Endodermal cell (in vitro differentiated cells): ENCODE data around the gene SLC19A1. TPM values are rescaled to one million over a fixed set of nuclear protein-coding genes. Genes with fewer than 3 reads are reported as not detected.

Source experiments
- DNase-seq: peaks from one replicate; pipeline ENCODE4 v3.0.0-alpha.2; 2017
- H3K27ac ChIP-seq: 2 replicates; pipeline ENCODE4 v1.5.1; 2013; ENCODE audit warnings: mild to moderate bottlenecking, low read depth, low read length, moderate library complexity
- H3K27me3 ChIP-seq: 2 replicates; pipeline ENCODE4 v1.6.1; 2013; ENCODE audit warnings: mild to moderate bottlenecking, low read length, moderate library complexity; ENCODE audit not compliant: insufficient read depth, control insufficient read depth, poor library complexity, severe bottlenecking
- H3K36me3 ChIP-seq: 2 replicates; pipeline ENCODE4 v1.7.0; 2013; ENCODE audit warnings: mild to moderate bottlenecking, low read length, moderate library complexity; ENCODE audit not compliant: control insufficient read depth, insufficient read depth
- H3K4me1 ChIP-seq: one replicate; pipeline ENCODE4 v1.7.0; 2013; ENCODE audit warnings: low read length; ENCODE audit not compliant: control insufficient read depth, insufficient read depth
- H3K4me3 ChIP-seq: 2 replicates; pipeline ENCODE4 v1.5.1; 2013; ENCODE audit warnings: mild to moderate bottlenecking, low read length, moderate library complexity
- H3K9ac ChIP-seq: 2 replicates; pipeline ENCODE4 v1.6.1; 2013; ENCODE audit warnings: mild to moderate bottlenecking, low read length, moderate library complexity; ENCODE audit not compliant: poor library complexity, severe bottlenecking; ENCODE audit errors: extremely low read depth
- H3K9me3 ChIP-seq: 2 replicates; pipeline ENCODE4 v1.6.1; 2013; ENCODE audit warnings: mild to moderate bottlenecking, low read length, moderate library complexity; ENCODE audit not compliant: control insufficient read depth
- H3K27ac Mint-ChIP-seq: 2 replicates; pipeline ENCODE4 v1.8.0; 2020; ENCODE audit warnings: mixed read lengths
- H3K27me3 Mint-ChIP-seq: 2 replicates; pipeline ENCODE4 v1.8.0; 2021; ENCODE audit warnings: mild to moderate bottlenecking, mixed read lengths; ENCODE audit not compliant: insufficient read depth
- H3K36me3 Mint-ChIP-seq: 2 replicates; pipeline ENCODE4 v1.8.0; 2020; ENCODE audit warnings: low read depth, mixed read lengths
- H3K4me1 Mint-ChIP-seq: 2 replicates; pipeline ENCODE4 v1.8.0; 2020; ENCODE audit warnings: mixed read lengths
- H3K4me3 Mint-ChIP-seq: 2 replicates; pipeline ENCODE4 v1.8.0; 2020; ENCODE audit warnings: mild to moderate bottlenecking, moderate library complexity, mixed read lengths
- H3K9me3 Mint-ChIP-seq: 2 replicates; pipeline ENCODE4 v1.8.0; 2020; ENCODE audit warnings: mild to moderate bottlenecking, mixed read lengths
- WGBS, 2 experiments: methylation state at CpG; one replicate each; pipeline versions ENCODE4 v1.1.5 to v1.1.7; 2013; ENCODE audit warnings: missing lambda C conversion rate in 2 of 2, mixed read lengths in 1 of 2; ENCODE audit not compliant: insufficient coverage in 1 of 2, insufficient read length in 1 of 2; 5-methylcytosine and 5-hydroxymethylcytosine counted together
- total RNA-seq, 2 donors: library from RNA; stranded (reverse); fragmentation: NEBNext Ultra II Directional in 1 of 2; extraction: Animal tissue kit (Norgen Biotek cat#: 25700) in 1 of 2; gene quantifications; 2 replicates in 1 of 2; 3 replicates in 1 of 2; pipeline ENCODE4 v1.2.1, GENCODE V29; 2021
- TF ChIP-seq, protein P1 (sequence below): fragments of 200-600 bp; sonication (generic); conservative IDR thresholded peaks from 2 replicates; pipeline ENCODE4 v1.5.0; 2021; ENCODE audit warnings: antibody characterized with exemption, mild to moderate bottlenecking

Gene SLC19A1
- total RNA-seq, 2 donors from 2014 or later, result 28.8 to 29.4 TPM

DNA sequence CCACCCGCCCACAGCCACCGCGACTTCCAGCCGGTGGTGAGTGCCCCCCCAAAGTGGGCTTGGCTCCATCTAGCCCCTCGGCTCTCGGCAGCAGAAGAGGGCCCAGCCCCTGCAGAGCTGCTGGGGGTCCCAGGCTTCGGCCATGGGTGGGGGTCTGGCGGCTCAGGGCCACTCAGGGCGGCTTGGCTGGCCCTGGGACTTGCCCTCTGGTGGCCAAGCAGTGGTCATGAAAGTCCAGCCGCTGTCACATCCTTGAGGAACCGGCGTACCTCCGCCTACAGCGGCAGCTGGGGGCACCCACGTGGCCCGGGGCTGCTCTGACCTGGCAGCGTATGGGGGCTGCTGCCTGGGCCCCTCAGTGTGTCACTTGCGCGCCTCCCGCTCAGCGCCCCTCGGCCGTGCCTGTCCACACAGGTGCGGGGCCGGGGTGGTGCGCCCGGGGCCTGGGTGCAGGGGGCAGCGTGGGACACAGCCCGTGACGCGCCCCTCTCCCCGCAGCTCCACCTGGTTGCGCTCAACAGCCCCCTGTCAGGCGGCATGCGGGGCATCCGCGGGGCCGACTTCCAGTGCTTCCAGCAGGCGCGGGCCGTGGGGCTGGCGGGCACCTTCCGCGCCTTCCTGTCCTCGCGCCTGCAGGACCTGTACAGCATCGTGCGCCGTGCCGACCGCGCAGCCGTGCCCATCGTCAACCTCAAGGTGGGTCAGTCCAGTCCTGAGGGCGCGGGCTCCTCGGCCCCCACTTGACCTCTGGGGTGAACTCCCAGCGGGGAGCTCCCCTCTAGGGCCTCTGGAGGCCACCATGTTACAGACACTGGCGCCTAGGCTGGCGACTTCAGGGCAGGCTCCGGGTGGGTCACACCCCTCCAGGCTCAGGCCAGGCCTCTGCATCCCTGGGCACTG lies 32.4 kb downstream of the SLC19A1 start:
- Histone ChIP-seq H3K27me3 (no peaks in the 10 kb centered on the region), H3K9ac (no peak overlapping the region), H3K36me3 (peaks cover 4% of the 10 kb centered on the region), H3K27ac (no peak overlapping the region), H3K9me3 (no peaks in the 10 kb centered on the region), H3K4me1 (no peaks in the 10 kb centered on the region), H3K4me3 (no peak overlapping the region)
- peak; percentile 76 for DNase-seq
- Mint-ChIP-seq H3K27ac (no peak overlapping the region), H3K27me3 (no peaks in the 10 kb centered on the region), H3K9me3 (no peaks in the 10 kb centered on the region), H3K4me1 (no peaks in the 10 kb centered on the region), H3K4me3 (no peak overlapping the region), H3K36me3 (peaks cover 19% of the 10 kb centered on the region)
- 95 to 96% methylated on average over 32 to 61 of the region's 61 CpGs for WGBS, 2 experiments
- TF ChIP-seq, protein P1, sequence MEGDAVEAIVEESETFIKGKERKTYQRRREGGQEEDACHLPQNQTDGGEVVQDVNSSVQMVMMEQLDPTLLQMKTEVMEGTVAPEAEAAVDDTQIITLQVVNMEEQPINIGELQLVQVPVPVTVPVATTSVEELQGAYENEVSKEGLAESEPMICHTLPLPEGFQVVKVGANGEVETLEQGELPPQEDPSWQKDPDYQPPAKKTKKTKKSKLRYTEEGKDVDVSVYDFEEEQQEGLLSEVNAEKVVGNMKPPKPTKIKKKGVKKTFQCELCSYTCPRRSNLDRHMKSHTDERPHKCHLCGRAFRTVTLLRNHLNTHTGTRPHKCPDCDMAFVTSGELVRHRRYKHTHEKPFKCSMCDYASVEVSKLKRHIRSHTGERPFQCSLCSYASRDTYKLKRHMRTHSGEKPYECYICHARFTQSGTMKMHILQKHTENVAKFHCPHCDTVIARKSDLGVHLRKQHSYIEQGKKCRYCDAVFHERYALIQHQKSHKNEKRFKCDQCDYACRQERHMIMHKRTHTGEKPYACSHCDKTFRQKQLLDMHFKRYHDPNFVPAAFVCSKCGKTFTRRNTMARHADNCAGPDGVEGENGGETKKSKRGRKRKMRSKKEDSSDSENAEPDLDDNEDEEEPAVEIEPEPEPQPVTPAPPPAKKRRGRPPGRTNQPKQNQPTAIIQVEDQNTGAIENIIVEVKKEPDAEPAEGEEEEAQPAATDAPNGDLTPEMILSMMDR, result peak; percentile 66

GRCh38 chr21:45508607-45509565 lies 33.4 kb downstream of the SLC19A1 start:
- Mint-ChIP-seq H3K36me3 (peaks cover 19% of the 10 kb centered on the region), H3K4me1 (no peaks in the 10 kb centered on the region), H3K4me3 (no peak overlapping the region), H3K9me3 (no peaks in the 10 kb centered on the region), H3K27ac (peak overlapping the region; percentile 74), H3K27me3 (no peaks in the 10 kb centered on the region)
- Histone ChIP-seq H3K9me3 (no peaks in the 10 kb centered on the region), H3K9ac (no peak overlapping the region), H3K27me3 (no peaks in the 10 kb centered on the region), H3K36me3 (peaks cover 4% of the 10 kb centered on the region), H3K4me1 (no peaks in the 10 kb centered on the region), H3K27ac (no peak overlapping the region), H3K4me3 (no peak overlapping the region)
- TF ChIP-seq, protein P1, result no peak
- WGBS, 2 experiments, result 82 to 91% methylated on average over 15 to 42 of the region's 42 CpGs
- DNase-seq, result peak; percentile 55

DNA sequence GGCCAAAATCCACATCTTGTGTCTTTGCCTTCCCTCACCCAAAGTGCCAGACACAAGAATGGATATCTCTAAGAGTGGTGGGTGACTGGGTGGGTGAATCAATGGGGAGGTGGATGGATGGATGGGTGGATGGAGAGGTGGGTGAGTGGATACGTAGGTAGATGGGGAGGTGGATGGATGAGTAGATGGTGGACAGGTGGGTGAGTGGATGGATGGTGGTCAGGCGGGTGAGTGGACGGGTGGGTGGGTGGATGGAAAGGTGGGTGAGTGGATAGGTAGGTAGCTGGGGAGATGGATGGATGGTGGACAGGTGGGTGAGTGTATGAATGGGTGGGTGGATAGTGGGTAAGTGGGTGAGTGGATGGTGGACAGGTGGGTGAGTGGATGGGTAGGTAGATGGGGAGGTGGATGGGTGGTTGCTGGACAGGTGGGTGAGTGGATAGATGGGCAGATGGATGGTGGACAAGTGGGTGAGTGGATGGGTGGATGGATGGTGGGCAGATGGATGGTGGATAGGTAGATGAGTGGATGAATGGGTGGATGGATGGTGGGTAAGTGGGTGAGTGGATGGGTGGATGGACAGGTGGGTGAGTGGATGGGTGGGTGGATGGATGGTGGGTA lies 34.2 kb downstream of the SLC19A1 start:
- Mint-ChIP-seq H3K27me3 (no peaks in the 10 kb centered on the region), H3K27ac (no peak overlapping the region), H3K36me3 (peaks cover 20% of the 10 kb centered on the region), H3K4me3 (no peak overlapping the region), H3K9me3 (no peaks in the 10 kb centered on the region), H3K4me1 (no peaks in the 10 kb centered on the region)
- H3K9ac ChIP-seq, result no peak overlapping the region
- DNase-seq, result peak; percentile 40
- TF ChIP-seq, protein P1, result no peak
- no peak overlapping the region for H3K27ac ChIP-seq
- no peaks in the 10 kb centered on the region for H3K36me3 ChIP-seq
- 96 to 97% methylated on average over 3 of the region's 3 CpGs for WGBS, 2 experiments
- no peak overlapping the region for H3K4me3 ChIP-seq
- no peaks in the 10 kb centered on the region for H3K4me1 ChIP-seq
- no peaks in the 10 kb centered on the region for H3K27me3 ChIP-seq
- H3K9me3 ChIP-seq, result no peaks in the 10 kb centered on the region
